LNCAP (cell line): ENCODE measurements around the gene HLA-DOB.

Experiments used
- CTCF ChIP-seq: fragments of 450-650 bp; IDR thresholded peaks from 2 replicates; pipeline ENCODE4 v1.5.1; 2017; ENCODE audit warnings: mild to moderate bottlenecking

HLA-DOB gene

GRCh38 chr6:32847004-32847403, 30.2 kb upstream of the HLA-DOB start:
- TF ChIP-seq CTCF = no peak

GRCh38 chr6:32845384-32845884, 28.6 kb upstream of the HLA-DOB start:
- no peak for TF ChIP-seq CTCF

GRCh38 chr6:32844839-32845383, 28.1 kb upstream of the HLA-DOB start:
- no peak for TF ChIP-seq CTCF

- no peak for TF ChIP-seq CTCF
Measured at GRCh38 chr6:32843979-32844838, 27.4 kb upstream of the HLA-DOB start, which contains the start of gene PSMB8. Gene PSMB8 (minus strand): TSS chr6:32844047. CDS start chr6:32843996, 51 bp downstream.

- no peak for TF ChIP-seq CTCF
Measured at GRCh38 chr6:32843331-32843978, 26.7 kb upstream of the HLA-DOB start.

GRCh38 chr6:32842690-32843089, 25.9 kb upstream of the HLA-DOB start:
- TF ChIP-seq CTCF = no peak

- no peak for TF ChIP-seq CTCF
Measured at GRCh38 chr6:32842021-32842650, 25.3 kb upstream of the HLA-DOB start.
